DMS 273 treated with DMSO at 0.1 percent for 48 hours (cell line): Measurements from ENCODE around the gene MOBP.
"Not testable (repeated sequence)": the region's sequence is repeated elsewhere in the genome, so short reads cannot be mapped to it uniquely, and the experiment has no call there.

Source experiments
- DNase-seq: peaks from one replicate; lab custom pipeline; 2025; lab: John Stamatoyannopoulos, UW

Gene MOBP

GRCh38 chr3:39467394-39468107 is at the start of gene MOBP:
Gene MOBP (plus strand): TSS chr3:39467680. CDS start chr3:39502070, 34,390 bp downstream.
- no peak for DNase-seq

GRCh38 chr3:39418556-39419225 is 48.8 kb upstream of the MOBP start:
- DNase-seq: not testable (repeated sequence)

GRCh38 chr3:39419742-39420315 is 47.7 kb upstream of the MOBP start:
- DNase-seq: no peak

- DNase-seq: no peak
Observed at GRCh38 chr3:39420543-39420942, 46.9 kb upstream of the MOBP start.

- no peak for DNase-seq
Observed at GRCh38 chr3:39423436-39423970, 44.0 kb upstream of the MOBP start.

GRCh38 chr3:39426312-39426711 is 41.2 kb upstream of the MOBP start:
- DNase-seq: no peak

- DNase-seq: no peak
Observed at GRCh38 chr3:39427506-39427905, 40.0 kb upstream of the MOBP start.

- no peak for DNase-seq
Observed at GRCh38 chr3:39428745-39429201, 38.7 kb upstream of the MOBP start.

GRCh38 chr3:39429466-39429865 is 38.0 kb upstream of the MOBP start:
- no peak for DNase-seq

GRCh38 chr3:39432342-39432741 is 35.1 kb upstream of the MOBP start:
- no peak for DNase-seq

- DNase-seq: no peak
Observed at GRCh38 chr3:39433642-39434041, 33.8 kb upstream of the MOBP start.

GRCh38 chr3:39434574-39434973 is 32.9 kb upstream of the MOBP start:
- DNase-seq: no peak

- DNase-seq: no peak
Observed at GRCh38 chr3:39435006-39435748, 32.3 kb upstream of the MOBP start.

- DNase-seq: no peak
Observed at GRCh38 chr3:39438880-39439279, 28.6 kb upstream of the MOBP start.

- no peak for DNase-seq
Observed at GRCh38 chr3:39440316-39440715, 27.2 kb upstream of the MOBP start.

- DNase-seq: no peak
Observed at GRCh38 chr3:39443530-39443929, 23.9 kb upstream of the MOBP start.

GRCh38 chr3:39445927-39446326 is 21.6 kb upstream of the MOBP start:
- DNase-seq: no peak

GRCh38 chr3:39446444-39446843 is 21.0 kb upstream of the MOBP start:
- no peak for DNase-seq

- peak; percentile 5 for DNase-seq
Observed at GRCh38 chr3:39447637-39448483, 19.6 kb upstream of the MOBP start.

GRCh38 chr3:39448506-39449233 is 18.8 kb upstream of the MOBP start:
- no peak for DNase-seq

- DNase-seq: no peak
Observed at GRCh38 chr3:39449796-39450195, 17.7 kb upstream of the MOBP start.
